Middle frontal gyrus (tissue), 1 donor: ENCODE results near the gene ETS2.

Experiments
- DNase-seq: peaks from one replicate; pipeline ENCODE4 v3.0.0-alpha.2; 2015; ENCODE audit warnings: low spot score; ENCODE audit errors: extremely low spot score

The ETS2 gene

GRCh38 chr21:38805328-38806152, at the start of gene ETS2:
Gene ETS2 (plus strand): TSS chr21:38805929. CDS start chr21:38810035, 4,106 bp downstream.
- DNase-seq: peak; percentile 61

- DNase-seq: no peak
These were observed 49.0 kb upstream of the ETS2 start for GRCh38 chr21:38756746-38757145.

DNA sequence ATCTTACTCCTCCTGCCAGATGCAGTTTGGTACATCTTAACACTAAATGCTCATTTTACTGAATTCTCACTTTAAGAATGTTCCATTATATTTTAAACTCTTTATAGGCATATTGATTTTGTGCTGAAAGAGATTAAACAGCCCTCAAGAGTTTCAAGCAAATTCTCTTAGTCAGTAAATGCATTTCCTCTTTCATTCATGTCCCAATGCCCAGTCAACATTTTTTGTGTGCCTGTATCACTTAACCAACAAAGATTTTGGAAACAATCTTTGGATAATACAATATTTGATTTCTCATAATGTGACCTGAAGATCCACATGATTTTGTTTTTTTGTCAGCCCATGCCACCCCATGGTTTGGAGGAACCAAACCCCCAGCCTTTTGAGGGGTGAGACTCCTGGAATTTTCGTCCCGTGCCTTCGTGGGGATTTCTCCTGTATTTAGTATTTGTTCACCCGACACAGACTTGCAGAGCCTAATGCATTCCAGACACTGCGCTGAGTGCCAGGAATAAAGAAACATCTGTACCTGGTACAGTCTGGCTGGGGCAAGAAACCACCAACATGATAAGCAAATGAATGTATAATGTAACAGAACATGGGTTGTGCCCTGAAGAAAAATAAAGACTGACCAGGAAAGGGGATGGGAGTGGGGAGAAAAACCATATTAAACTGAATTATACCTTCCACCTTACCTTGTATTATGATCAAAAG, 47.1 kb upstream of the ETS2 start:
- no peak for DNase-seq

- DNase-seq: no peak
These were observed 46.3 kb upstream of the ETS2 start for GRCh38 chr21:38759413-38759812.

DNA sequence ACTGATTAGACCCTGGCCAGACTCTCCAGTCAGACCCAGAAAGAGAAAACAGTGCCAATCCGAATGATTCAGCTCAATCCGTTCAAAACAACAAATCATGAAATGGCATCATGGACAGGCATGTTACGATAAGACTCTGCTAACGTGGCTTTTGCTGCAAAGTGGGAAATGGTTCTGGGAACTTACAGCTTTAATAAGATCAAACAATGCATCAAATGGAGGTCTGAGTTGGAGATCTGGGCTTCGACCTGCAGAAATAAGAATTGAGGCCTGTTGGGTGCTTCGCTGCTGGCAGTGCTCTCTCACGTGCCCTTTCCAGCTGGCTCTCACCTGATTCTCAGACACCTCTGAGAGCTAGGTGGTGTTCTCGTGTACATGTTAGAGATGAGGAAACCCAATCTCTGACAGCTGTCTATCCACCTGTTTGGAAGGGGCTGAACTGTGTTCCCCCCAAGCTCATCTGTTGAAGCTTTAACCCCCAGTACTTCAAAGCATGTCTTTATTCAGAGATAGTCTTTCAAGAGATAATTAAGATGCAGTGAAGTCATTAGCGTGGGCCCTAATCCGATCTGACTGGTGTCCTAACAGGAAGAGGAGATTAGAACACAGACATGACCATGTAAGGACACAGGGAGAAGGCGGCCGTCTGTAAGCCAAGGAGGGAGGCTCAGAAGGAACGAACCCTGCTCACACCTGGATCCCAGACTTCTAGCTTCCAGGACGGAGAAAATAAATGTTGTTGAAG, 45.5 kb upstream of the ETS2 start:
- no peak for DNase-seq

- no peak for DNase-seq
These were observed 45.0 kb upstream of the ETS2 start for GRCh38 chr21:38760762-38761155.

DNA sequence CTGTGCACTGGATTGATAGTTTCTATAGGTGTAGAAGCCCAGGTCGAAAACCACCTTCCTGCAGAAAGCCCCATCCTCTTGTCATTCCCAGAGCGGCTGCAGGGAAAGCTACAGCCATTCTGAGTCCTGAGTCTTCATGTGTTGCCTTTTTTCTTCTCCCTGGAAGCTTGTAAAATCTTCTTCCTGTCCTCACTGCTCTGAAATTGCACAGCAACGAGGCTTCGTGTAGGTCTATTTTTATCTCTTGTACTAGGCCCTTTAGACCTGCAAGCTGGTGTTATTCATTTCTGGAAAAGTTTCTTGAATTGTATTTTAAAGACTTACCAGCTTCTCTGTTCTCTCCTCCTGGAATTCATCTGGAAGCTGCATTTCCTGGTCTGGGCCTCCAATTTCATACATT, 44.2 kb upstream of the ETS2 start:
- DNase-seq: peak; percentile 18

- DNase-seq: no peak
These were observed 40.7 kb upstream of the ETS2 start for GRCh38 chr21:38765056-38765455.

GRCh38 chr21:38766987-38767722, 38.6 kb upstream of the ETS2 start:
- DNase-seq: no peak

GRCh38 chr21:38768471-38769063, 37.2 kb upstream of the ETS2 start:
- no peak for DNase-seq

DNA sequence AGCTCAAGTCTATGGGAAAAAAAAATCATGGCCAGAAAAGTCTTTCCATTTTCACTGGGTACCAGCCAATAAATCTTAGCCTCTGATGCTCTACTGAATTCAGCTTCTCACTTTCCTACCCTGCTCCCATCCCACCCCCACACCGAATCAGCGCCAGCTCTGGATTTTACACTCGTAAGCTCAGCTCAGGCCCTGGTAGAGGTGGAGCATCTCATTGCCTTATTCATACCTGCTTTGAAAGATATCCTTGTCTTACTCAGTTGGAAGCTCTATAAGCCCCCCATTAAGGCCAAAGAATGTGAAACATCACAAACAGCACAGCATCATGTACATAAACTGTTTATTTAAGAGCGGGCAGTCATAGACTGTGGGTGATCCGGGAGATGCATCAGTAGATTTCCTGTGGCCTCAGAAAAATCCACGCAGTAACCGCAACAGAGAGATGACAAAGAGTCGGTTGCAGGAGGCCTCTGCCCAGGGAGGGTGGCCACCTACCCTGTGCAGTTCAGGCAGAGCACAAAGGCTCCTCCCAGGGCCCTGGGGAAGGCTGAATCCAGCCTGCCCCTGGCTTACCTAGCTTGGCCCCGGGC, 36.4 kb upstream of the ETS2 start:
- DNase-seq: no peak

DNA sequence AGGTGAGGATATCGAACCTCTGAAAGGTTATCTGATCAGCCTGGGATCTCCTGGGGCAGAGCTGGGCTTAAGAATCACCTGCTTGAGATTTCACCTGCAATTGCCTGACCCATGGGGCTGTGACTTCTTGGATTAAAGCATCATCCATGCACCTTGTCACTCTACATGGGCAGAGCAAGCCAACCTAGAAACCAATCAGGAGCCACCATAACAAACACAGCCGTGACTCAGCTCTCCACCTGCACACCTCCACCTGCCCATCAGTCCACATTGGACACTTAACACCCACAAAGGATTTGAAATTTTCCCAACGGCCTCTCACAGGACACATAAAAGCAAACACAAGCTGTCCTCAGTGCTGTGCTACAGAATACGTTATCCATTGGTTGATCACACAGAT, 35.1 kb upstream of the ETS2 start:
- no peak for DNase-seq

- DNase-seq: no peak
These were observed 34.2 kb upstream of the ETS2 start for GRCh38 chr21:38771536-38771935.

DNA sequence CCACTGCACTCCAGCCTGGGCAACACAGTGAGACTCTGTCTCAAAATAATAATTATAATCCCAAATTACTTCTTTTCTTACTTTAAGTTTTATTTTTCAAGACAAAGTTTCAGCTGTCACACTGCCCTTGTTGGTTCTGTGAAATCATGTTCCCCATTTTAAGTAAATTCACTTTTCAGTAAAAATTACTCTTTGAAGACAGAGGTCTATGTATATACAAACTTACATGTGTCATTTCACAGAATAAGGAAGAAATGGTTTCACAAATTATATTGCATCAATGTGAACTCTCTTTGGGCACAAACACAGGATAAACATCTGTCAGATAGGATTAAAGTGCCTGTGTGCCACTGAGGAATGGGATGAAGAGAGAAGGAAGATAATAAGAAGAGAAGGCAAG, 33.1 kb upstream of the ETS2 start:
- no peak for DNase-seq

- no peak for DNase-seq
These were observed 32.3 kb upstream of the ETS2 start for GRCh38 chr21:38773099-38774061.

GRCh38 chr21:38774152-38774551, 31.6 kb upstream of the ETS2 start:
- no peak for DNase-seq

GRCh38 chr21:38774586-38775285, 31.0 kb upstream of the ETS2 start:
- no peak for DNase-seq

DNA sequence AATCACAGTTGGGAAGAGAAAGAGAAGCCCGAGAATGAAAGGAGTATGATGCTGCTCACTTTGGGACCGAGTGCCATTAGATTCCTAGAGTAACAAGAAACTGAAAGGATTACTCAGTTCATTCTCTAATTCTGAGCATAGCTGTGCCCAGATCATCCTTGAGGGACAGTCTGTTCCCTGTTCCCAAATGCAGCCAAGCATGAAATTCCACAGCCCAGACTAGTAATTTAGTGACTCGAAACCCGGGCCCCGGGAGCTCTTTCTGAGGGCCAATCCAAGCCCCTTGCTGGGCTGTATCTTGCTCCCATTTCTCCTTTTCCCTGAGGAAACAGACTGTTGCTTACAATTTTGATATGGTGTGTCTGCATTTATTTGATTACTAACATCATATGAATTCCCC, 30.0 kb upstream of the ETS2 start:
- DNase-seq: no peak

DNA sequence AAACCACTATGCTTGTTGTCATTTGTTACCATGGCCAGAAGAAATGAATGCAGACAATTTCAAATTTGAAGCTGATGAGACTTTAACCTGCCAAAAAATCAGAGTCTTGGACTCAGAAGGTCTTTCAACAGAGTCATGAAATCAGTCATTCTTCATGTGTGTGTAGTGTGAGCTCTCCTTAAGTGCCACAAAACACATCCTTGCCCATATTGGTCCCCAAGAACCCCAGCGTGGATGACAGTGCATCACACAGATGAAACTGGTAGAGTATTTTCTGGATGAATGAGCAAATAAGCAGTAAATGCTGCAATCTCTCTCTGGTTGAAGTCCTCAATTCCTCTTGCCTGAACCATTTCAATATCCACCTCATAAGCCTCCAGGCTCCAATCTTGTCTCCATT, 28.7 kb upstream of the ETS2 start:
- no peak for DNase-seq
